HG03039 (cell line): ENCODE measurements around the gene PRPSAP1.

Experiments
- ATAC-seq: cut with Tn5 transposase; IDR thresholded peaks from one replicate; pipeline ENCODE4 v1.9.1; 2021; ENCODE audit warnings: mild to moderate bottlenecking, moderate library complexity; ENCODE audit not compliant: unreplicated experiment

PRPSAP1 gene

GRCh38 chr17:76353599-76354316, at the start of gene PRPSAP1:
Gene PRPSAP1 (minus strand): TSS chr17:76353916. CDS start chr17:76353703, 213 bp downstream.
- peak; percentile 73 for ATAC-seq

GRCh38 chr17:76402711-76403110, 49.0 kb upstream of the PRPSAP1 start:
- no peak for ATAC-seq

- ATAC-seq, result no peak
These were observed 45.8 kb upstream of the PRPSAP1 start for GRCh38 chr17:76399175-76400172.

- ATAC-seq, result no peak
These were observed 44.9 kb upstream of the PRPSAP1 start for GRCh38 chr17:76398523-76399174.

- no peak for ATAC-seq
These were observed 44.2 kb upstream of the PRPSAP1 start for GRCh38 chr17:76397687-76398522.

- no peak for ATAC-seq
These were observed 43.5 kb upstream of the PRPSAP1 start for GRCh38 chr17:76397184-76397583.

- ATAC-seq, result no peak
These were observed 42.3 kb upstream of the PRPSAP1 start for GRCh38 chr17:76395980-76396379.

GRCh38 chr17:76394166-76394565, 40.5 kb upstream of the PRPSAP1 start:
- ATAC-seq, result no peak

GRCh38 chr17:76391200-76391715, 37.5 kb upstream of the PRPSAP1 start:
- ATAC-seq, result no peak

GRCh38 chr17:76390003-76390421, 36.3 kb upstream of the PRPSAP1 start:
- no peak for ATAC-seq

GRCh38 chr17:76388966-76389888, 35.5 kb upstream of the PRPSAP1 start:
- no peak for ATAC-seq

- ATAC-seq, result no peak
These were observed 33.5 kb upstream of the PRPSAP1 start for GRCh38 chr17:76386966-76387765.

- ATAC-seq, result no peak
These were observed 32.4 kb upstream of the PRPSAP1 start for GRCh38 chr17:76385892-76386786.

- ATAC-seq, result no peak
These were observed 31.5 kb upstream of the PRPSAP1 start for GRCh38 chr17:76384987-76385891.

GRCh38 chr17:76384222-76384986, 30.7 kb upstream of the PRPSAP1 start, which contains the start of gene SPHK1:
Gene SPHK1 (plus strand): TSS chr17:76384609. CDS start chr17:76385645, 1,036 bp downstream.
- ATAC-seq, result peak; percentile 46
